WTC11 (cell line): ENCODE measurements around the gene LY6G5C. TPM values are rescaled to one million over a fixed set of nuclear protein-coding genes. Genes with fewer than 3 reads are reported as not detected.
A peak's percentile ranks its signal among the peaks of the same experiment; 100 is the strongest.

ENCODE experiments used
- ATAC-seq: fragments of 200-7000 bp; cut with Tn5 transposase; 2 replicates; pipeline ENCODE4 v1.10.0; 2021; ENCODE audit warnings: mild to moderate bottlenecking, moderate library complexity
- CTCF ChIA-PET: fragments of 300-600 bp; sonication (Branson Sonifier 250); formaldehyde crosslinking; loops from one replicate; lab custom pipeline; 2021; ENCODE audit warnings: antibody characterized with exemption; lab: Charles Lee
- POLR2A ChIA-PET: fragments of 350-600 bp; sonication (Branson Sonifier 250); formaldehyde crosslinking; loops from one replicate; lab custom pipeline; 2021; ENCODE audit warnings: antibody characterized with exemption; lab: Charles Lee
- DNase-seq: peaks from one replicate; pipeline ENCODE4 v3.0.0; 2021; ENCODE audit warnings: low spot score
- H3K27ac Mint-ChIP-seq: 2 replicates; pipeline ENCODE4 v1.8.0; 2021; ENCODE audit warnings: mixed read lengths
- H3K27me3 Mint-ChIP-seq: 2 replicates; pipeline ENCODE4 v1.8.0; 2021; ENCODE audit warnings: low read depth, mild to moderate bottlenecking, moderate library complexity, mixed read lengths
- H3K36me3 Mint-ChIP-seq: 2 replicates; pipeline ENCODE4 v1.8.0; 2021; ENCODE audit warnings: mixed read lengths
- H3K4me1 Mint-ChIP-seq: 2 replicates; pipeline ENCODE4 v1.8.0; 2022; ENCODE audit warnings: mixed read lengths
- H3K4me3 Mint-ChIP-seq: 2 replicates; pipeline ENCODE4 v1.8.0; 2021; ENCODE audit warnings: mild to moderate bottlenecking, moderate library complexity, mixed read lengths
- H3K9me3 Mint-ChIP-seq: 2 replicates; pipeline ENCODE4 v1.8.0; 2021; ENCODE audit warnings: mixed read lengths
- CBFB ChIP-seq: sonication (generic); formaldehyde crosslinking; IDR thresholded peaks from 2 replicates; pipeline ENCODE4 v1.8.1; 2022; ENCODE audit warnings: mild to moderate bottlenecking, low read depth, missing genetic modification reagents
- ETV6 ChIP-seq: sonication (generic); formaldehyde crosslinking; IDR thresholded peaks from 2 replicates; pipeline ENCODE4 v1.8.1; 2022; ENCODE audit warnings: mild to moderate bottlenecking, missing genetic modification reagents
- GABPB1 ChIP-seq: sonication (generic); formaldehyde crosslinking; IDR thresholded peaks from 2 replicates; pipeline ENCODE4 v1.8.1; 2023; ENCODE audit warnings: mild to moderate bottlenecking, missing genetic modification reagents
- JAZF1 ChIP-seq: fragments of 250-450 bp; sonication (Bioruptor Pico); IDR thresholded peaks from 2 replicates; pipeline ENCODE4 v1.9.0; 2021; ENCODE audit warnings: moderate library complexity, mild to moderate bottlenecking, inconsistent platforms
- NR1H2 ChIP-seq: sonication (generic); formaldehyde crosslinking; IDR thresholded peaks from 2 replicates; pipeline ENCODE4 v1.9.0; 2021; ENCODE audit warnings: mild to moderate bottlenecking, moderate library complexity, missing genetic modification reagents
- NR3C1 ChIP-seq: sonication (generic); formaldehyde crosslinking; conservative IDR thresholded peaks from 2 replicates; pipeline ENCODE4 v1.8.1; 2023; ENCODE audit warnings: low read depth, mild to moderate bottlenecking, missing genetic modification reagents
- SOX15 ChIP-seq: fragments of 250-450 bp; sonication (Bioruptor Pico); IDR thresholded peaks from 2 replicates; pipeline ENCODE4 v1.9.0; 2021; ENCODE audit warnings: mild to moderate bottlenecking
- TP53 ChIP-seq: sonication (generic); formaldehyde crosslinking; IDR thresholded peaks from 2 replicates; pipeline ENCODE4 v1.8.1; 2023; ENCODE audit warnings: mild to moderate bottlenecking, missing genetic modification reagents
- ZNF138 ChIP-seq: sonication (generic); formaldehyde crosslinking; conservative IDR thresholded peaks from 2 replicates; pipeline ENCODE4 v1.8.1; 2022; ENCODE audit warnings: mild to moderate bottlenecking, moderate library complexity, missing genetic modification reagents
- ZNF396 ChIP-seq: fragments of 250-450 bp; sonication (Bioruptor Pico); IDR thresholded peaks from 2 replicates; pipeline ENCODE4 v1.8.0; 2021; ENCODE audit warnings: mild to moderate bottlenecking, moderate library complexity, borderline replicate concordance
- ZNF423 ChIP-seq: fragments of 250-450 bp; sonication (Bioruptor Pico); IDR thresholded peaks from 2 replicates; pipeline ENCODE4 v2.1.2; 2022; ENCODE audit warnings: mild to moderate bottlenecking, moderate library complexity
- ZNF671 ChIP-seq: fragments of 250-450 bp; sonication (Bioruptor Pico); IDR thresholded peaks from 2 replicates; pipeline ENCODE4 v1.8.0; 2021; ENCODE audit warnings: mild to moderate bottlenecking
- total RNA-seq: library from RNA; stranded (reverse); gene quantifications from 3 replicates; pipeline ENCODE4 v1.2.3, GENCODE V29; 2021
- TF ChIP-seq, protein P1 (sequence below): sonication (generic); formaldehyde crosslinking; IDR thresholded peaks from 2 replicates; pipeline ENCODE4 v1.8.1; 2023; ENCODE audit warnings: mild to moderate bottlenecking, moderate library complexity, missing genetic modification reagents
- TF ChIP-seq, protein P2 (sequence below): sonication (generic); formaldehyde crosslinking; IDR thresholded peaks from 2 replicates; pipeline ENCODE4 v1.8.0; 2023; ENCODE audit warnings: missing genetic modification reagents, mild to moderate bottlenecking, borderline replicate concordance
- TF ChIP-seq, protein P3 (sequence below): fragments of 250-450 bp; sonication (Bioruptor Pico); IDR thresholded peaks from 2 replicates; pipeline ENCODE4 v1.9.0; 2021; ENCODE audit warnings: moderate library complexity, mild to moderate bottlenecking, inconsistent platforms, borderline replicate concordance
- TF ChIP-seq, protein P4 (sequence below): sonication (generic); formaldehyde crosslinking; IDR thresholded peaks from 2 replicates; pipeline ENCODE4 v1.8.1; 2023; ENCODE audit warnings: mild to moderate bottlenecking, missing genetic modification reagents, borderline replicate concordance
- TF ChIP-seq, protein P5 (sequence below): sonication (generic); formaldehyde crosslinking; IDR thresholded peaks from 2 replicates; pipeline ENCODE4 v1.8.0; 2022; ENCODE audit warnings: mild to moderate bottlenecking, missing genetic modification reagents
- TF ChIP-seq, protein P6 (sequence below): fragments of 250-450 bp; sonication (Bioruptor Pico); IDR thresholded peaks from 2 replicates; pipeline ENCODE4 v1.8.0; 2021; ENCODE audit warnings: mild to moderate bottlenecking

Gene LY6G5C
- total RNA-seq, 1 experiment from 2014 or later = 1.0 TPM

DNA sequence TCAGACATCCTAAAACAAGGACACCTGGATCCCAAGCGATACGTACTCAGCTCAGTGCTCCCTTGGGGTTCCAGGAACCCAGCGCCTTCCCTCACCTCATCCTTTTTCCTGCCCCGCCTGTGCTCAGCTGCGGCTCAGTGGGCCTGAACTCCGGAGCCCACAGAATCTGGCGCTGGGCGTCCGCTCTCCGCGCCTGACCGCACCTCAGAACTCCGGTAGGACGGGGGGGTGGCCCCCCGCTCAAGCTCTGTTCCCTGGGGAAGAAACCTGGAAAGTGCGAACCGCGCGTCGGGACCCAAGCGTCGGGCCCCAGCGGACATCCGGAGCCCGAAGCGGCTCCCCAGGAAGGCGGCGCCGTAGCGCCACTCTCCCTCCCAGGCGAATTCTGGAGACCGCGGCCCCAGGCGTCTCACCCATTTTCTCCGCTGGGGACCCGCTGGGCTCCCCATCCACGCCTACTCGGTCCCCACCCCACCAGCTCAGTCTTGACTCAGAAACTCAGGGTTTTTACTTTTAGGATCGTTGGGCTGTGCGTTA, 336 bp upstream of the LY6G5C start:
- H3K27me3 Mint-ChIP-seq = peaks cover 24% of the 10 kb centered on the region
- ATAC-seq (peak; percentile 22), DNase-seq (peak; percentile 54)
- H3K4me1 Mint-ChIP-seq = peaks cover 16% of the 10 kb centered on the region
- CTCF ChIA-PET = interaction anchor here (0.6 to 2.9 kb wide), 24 partner anchors 8 to 1157 kb away, joined by 3 to 26 read pairs (median 8); partner anchors contain the start of genes ABHD16A, ATP6V1G2, CLIC1 and DDAH2
- no peaks in the 10 kb centered on the region for H3K36me3 Mint-ChIP-seq
- no peaks in the 10 kb centered on the region for H3K9me3 Mint-ChIP-seq
- H3K27ac Mint-ChIP-seq = no peak overlapping the region
- POLR2A ChIA-PET = interaction anchor here (0.5 to 1.5 kb wide), 7 partner anchors 46 to 193 kb away, joined by 3 to 8 read pairs (median 4); partner anchors contain the start of genes HSPA1B and NEU1
- TF ChIP-seq ZNF423 (CRISPR knock-in tag) = 0 out of 2 replicates have a peak, but pooled peaks have one; percentile 39
- TF ChIP-seq, protein P1, sequence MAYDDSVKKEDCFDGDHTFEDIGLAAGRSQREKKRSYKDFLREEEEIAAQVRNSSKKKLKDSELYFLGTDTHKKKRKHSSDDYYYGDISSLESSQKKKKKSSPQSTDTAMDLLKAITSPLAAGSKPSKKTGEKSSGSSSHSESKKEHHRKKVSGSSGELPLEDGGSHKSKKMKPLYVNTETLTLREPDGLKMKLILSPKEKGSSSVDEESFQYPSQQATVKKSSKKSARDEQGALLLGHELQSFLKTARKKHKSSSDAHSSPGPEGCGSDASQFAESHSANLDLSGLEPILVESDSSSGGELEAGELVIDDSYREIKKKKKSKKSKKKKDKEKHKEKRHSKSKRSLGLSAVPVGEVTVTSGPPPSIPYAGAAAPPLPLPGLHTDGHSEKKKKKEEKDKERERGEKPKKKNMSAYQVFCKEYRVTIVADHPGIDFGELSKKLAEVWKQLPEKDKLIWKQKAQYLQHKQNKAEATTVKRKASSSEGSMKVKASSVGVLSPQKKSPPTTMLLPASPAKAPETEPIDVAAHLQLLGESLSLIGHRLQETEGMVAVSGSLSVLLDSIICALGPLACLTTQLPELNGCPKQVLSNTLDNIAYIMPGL (CRISPR knock-in tag) = 0 out of 2 replicates have a peak, but pooled peaks have one; percentile 35
- TF ChIP-seq, protein P2, sequence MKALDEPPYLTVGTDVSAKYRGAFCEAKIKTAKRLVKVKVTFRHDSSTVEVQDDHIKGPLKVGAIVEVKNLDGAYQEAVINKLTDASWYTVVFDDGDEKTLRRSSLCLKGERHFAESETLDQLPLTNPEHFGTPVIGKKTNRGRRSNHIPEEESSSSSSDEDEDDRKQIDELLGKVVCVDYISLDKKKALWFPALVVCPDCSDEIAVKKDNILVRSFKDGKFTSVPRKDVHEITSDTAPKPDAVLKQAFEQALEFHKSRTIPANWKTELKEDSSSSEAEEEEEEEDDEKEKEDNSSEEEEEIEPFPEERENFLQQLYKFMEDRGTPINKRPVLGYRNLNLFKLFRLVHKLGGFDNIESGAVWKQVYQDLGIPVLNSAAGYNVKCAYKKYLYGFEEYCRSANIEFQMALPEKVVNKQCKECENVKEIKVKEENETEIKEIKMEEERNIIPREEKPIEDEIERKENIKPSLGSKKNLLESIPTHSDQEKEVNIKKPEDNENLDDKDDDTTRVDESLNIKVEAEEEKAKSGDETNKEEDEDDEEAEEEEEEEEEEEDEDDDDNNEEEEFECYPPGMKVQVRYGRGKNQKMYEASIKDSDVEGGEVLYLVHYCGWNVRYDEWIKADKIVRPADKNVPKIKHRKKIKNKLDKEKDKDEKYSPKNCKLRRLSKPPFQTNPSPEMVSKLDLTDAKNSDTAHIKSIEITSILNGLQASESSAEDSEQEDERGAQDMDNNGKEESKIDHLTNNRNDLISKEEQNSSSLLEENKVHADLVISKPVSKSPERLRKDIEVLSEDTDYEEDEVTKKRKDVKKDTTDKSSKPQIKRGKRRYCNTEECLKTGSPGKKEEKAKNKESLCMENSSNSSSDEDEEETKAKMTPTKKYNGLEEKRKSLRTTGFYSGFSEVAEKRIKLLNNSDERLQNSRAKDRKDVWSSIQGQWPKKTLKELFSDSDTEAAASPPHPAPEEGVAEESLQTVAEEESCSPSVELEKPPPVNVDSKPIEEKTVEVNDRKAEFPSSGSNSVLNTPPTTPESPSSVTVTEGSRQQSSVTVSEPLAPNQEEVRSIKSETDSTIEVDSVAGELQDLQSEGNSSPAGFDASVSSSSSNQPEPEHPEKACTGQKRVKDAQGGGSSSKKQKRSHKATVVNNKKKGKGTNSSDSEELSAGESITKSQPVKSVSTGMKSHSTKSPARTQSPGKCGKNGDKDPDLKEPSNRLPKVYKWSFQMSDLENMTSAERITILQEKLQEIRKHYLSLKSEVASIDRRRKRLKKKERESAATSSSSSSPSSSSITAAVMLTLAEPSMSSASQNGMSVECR (CRISPR knock-in tag) = 0 out of 2 replicates have a peak, but pooled peaks have one; percentile 22
- TF ChIP-seq NR1H2 (CRISPR knock-in tag) = no peak
- TF ChIP-seq ZNF671 = no peak
- 0 out of 2 replicates have a peak, but pooled peaks have one; percentile 36 for TF ChIP-seq ETV6 (CRISPR knock-in tag)
- TF ChIP-seq, protein P3, sequence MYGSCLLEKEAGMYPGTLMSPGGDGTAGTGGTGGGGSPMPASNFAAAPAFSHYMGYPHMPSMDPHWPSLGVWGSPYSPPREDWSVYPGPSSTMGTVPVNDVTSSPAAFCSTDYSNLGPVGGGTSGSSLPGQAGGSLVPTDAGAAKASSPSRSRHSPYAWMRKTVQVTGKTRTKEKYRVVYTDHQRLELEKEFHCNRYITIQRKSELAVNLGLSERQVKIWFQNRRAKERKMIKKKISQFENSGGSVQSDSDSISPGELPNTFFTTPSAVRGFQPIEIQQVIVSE (CRISPR knock-in tag) = no peak
- H3K4me3 Mint-ChIP-seq = peak overlapping the region; percentile 89

DNA sequence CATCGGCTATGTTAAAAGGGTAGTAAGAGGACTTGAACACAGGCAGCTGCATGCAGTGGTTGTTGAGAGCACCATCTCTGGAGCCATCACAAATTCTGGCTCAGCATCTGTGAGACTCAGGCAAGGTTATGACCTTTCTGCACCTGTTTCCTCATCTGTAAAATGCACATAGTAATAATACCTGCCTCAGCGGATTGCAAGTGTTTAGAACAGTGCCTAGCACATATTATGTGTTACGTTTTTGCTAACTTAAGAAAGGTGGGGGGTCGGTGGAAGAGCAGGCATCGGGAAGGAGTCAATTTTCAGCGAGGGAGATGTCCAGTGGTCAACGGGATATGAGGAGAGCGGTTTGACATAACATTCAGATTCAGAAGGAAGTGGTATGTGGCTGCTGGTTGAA, 2.9 kb downstream of the LY6G5C start:
- CTCF ChIA-PET = no interaction called here
- no peak for TF ChIP-seq NR3C1 (CRISPR knock-in tag)
- TF ChIP-seq TP53 = no peak
- no peak for TF ChIP-seq ZNF396
- TF ChIP-seq, protein P4, sequence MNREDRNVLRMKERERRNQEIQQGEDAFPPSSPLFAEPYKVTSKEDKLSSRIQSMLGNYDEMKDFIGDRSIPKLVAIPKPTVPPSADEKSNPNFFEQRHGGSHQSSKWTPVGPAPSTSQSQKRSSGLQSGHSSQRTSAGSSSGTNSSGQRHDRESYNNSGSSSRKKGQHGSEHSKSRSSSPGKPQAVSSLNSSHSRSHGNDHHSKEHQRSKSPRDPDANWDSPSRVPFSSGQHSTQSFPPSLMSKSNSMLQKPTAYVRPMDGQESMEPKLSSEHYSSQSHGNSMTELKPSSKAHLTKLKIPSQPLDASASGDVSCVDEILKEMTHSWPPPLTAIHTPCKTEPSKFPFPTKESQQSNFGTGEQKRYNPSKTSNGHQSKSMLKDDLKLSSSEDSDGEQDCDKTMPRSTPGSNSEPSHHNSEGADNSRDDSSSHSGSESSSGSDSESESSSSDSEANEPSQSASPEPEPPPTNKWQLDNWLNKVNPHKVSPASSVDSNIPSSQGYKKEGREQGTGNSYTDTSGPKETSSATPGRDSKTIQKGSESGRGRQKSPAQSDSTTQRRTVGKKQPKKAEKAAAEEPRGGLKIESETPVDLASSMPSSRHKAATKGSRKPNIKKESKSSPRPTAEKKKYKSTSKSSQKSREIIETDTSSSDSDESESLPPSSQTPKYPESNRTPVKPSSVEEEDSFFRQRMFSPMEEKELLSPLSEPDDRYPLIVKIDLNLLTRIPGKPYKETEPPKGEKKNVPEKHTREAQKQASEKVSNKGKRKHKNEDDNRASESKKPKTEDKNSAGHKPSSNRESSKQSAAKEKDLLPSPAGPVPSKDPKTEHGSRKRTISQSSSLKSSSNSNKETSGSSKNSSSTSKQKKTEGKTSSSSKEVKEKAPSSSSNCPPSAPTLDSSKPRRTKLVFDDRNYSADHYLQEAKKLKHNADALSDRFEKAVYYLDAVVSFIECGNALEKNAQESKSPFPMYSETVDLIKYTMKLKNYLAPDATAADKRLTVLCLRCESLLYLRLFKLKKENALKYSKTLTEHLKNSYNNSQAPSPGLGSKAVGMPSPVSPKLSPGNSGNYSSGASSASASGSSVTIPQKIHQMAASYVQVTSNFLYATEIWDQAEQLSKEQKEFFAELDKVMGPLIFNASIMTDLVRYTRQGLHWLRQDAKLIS = no peak
- no peak for TF ChIP-seq JAZF1 (CRISPR knock-in tag)
- no peak for TF ChIP-seq ZNF138 (CRISPR knock-in tag)
- TF ChIP-seq CBFB = no peak
- TF ChIP-seq SOX15 (CRISPR knock-in tag) = no peak
- no peak for TF ChIP-seq GABPB1 (CRISPR knock-in tag)
- TF ChIP-seq NR1H2 (CRISPR knock-in tag) = no peak
- TF ChIP-seq, protein P5, sequence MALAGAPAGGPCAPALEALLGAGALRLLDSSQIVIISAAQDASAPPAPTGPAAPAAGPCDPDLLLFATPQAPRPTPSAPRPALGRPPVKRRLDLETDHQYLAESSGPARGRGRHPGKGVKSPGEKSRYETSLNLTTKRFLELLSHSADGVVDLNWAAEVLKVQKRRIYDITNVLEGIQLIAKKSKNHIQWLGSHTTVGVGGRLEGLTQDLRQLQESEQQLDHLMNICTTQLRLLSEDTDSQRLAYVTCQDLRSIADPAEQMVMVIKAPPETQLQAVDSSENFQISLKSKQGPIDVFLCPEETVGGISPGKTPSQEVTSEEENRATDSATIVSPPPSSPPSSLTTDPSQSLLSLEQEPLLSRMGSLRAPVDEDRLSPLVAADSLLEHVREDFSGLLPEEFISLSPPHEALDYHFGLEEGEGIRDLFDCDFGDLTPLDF = no peak
- TF ChIP-seq, protein P6, sequence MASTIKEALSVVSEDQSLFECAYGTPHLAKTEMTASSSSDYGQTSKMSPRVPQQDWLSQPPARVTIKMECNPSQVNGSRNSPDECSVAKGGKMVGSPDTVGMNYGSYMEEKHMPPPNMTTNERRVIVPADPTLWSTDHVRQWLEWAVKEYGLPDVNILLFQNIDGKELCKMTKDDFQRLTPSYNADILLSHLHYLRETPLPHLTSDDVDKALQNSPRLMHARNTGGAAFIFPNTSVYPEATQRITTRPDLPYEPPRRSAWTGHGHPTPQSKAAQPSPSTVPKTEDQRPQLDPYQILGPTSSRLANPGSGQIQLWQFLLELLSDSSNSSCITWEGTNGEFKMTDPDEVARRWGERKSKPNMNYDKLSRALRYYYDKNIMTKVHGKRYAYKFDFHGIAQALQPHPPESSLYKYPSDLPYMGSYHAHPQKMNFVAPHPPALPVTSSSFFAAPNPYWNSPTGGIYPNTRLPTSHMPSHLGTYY = no peak
- TF ChIP-seq, all 79 proteins: peak for 0
- Mint-ChIP-seq H3K27me3 (peaks cover 24% of the 10 kb centered on the region), H3K36me3 (peaks cover 4% of the 10 kb centered on the region; the same call in 1 of the 2 replicates), H3K4me3 (no peak overlapping the region), H3K9me3 (no peaks in the 10 kb centered on the region), H3K27ac (no peak overlapping the region), H3K4me1 (peaks cover 10% of the 10 kb centered on the region)
- POLR2A ChIA-PET = no interaction called here
- DNase-seq = no peak
- no peak for ATAC-seq
